ENCODE data around the gene MYRFL. TPM values are rescaled to one million over a fixed set of nuclear protein-coding genes. Genes with fewer than 3 reads are reported as not detected.

The MYRFL gene
- total RNA-seq, 1 donor from 2014 or later, result 0.18 TPM

DNA sequence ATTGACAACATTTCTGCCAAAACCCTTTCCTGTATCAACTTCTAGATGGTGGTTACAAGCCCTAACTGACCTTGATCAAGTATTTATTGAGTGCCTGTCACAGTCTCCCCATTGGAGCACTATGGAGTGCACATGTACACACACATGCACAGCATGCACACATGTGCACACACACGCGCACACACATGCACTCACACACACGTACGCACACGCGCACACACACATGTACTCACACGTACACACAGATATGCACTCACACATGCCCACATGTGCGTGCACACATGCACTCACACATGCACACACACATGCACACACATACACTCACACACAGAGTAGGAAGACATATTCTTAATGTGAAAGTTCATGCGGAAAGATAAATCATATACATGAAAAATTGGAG lies 43.7 kb downstream of the MYRFL start:
- TF ChIP-seq, protein P1, sequence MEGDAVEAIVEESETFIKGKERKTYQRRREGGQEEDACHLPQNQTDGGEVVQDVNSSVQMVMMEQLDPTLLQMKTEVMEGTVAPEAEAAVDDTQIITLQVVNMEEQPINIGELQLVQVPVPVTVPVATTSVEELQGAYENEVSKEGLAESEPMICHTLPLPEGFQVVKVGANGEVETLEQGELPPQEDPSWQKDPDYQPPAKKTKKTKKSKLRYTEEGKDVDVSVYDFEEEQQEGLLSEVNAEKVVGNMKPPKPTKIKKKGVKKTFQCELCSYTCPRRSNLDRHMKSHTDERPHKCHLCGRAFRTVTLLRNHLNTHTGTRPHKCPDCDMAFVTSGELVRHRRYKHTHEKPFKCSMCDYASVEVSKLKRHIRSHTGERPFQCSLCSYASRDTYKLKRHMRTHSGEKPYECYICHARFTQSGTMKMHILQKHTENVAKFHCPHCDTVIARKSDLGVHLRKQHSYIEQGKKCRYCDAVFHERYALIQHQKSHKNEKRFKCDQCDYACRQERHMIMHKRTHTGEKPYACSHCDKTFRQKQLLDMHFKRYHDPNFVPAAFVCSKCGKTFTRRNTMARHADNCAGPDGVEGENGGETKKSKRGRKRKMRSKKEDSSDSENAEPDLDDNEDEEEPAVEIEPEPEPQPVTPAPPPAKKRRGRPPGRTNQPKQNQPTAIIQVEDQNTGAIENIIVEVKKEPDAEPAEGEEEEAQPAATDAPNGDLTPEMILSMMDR (IDR thresholded peaks at IDR 0.05; ENCODE audit: unreplicated experiment), result no peak
- no peak overlapping the region for H3K4me3 Mint-ChIP-seq
- DNase-seq (ENCODE audit: low spot score in 2 of 2, unreplicated experiment in 2 of 2), result no peak
- H3K9me3 Mint-ChIP-seq, result peaks cover 3% of the 10 kb centered on the region
- H3K27ac Mint-ChIP-seq, result no peak overlapping the region
- no peaks in the 10 kb centered on the region for H3K36me3 Mint-ChIP-seq
- H3K4me1 Mint-ChIP-seq, result peaks cover 3% of the 10 kb centered on the region
- H3K27me3 Mint-ChIP-seq (ENCODE audit: low read depth), result no peaks in the 10 kb centered on the region

DNA sequence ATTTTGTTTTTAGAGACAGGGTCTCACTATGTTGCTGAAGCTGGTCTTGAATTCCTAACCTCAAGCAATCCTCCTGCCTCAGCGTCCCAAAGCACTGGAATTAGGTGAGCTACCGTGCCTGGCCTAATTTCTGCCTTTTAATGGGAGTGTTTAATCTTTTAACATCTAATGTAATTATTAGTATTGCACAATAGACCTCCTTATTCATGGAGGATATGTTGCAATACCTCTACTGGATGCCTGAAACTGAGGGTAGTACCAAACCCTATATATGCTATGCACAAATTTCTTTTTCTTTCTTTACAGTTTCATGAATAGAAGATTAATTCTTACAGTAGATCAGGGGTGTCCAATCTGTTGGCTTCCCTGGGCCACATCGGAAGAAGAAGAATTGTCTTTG lies 47.8 kb downstream of the MYRFL start:
- DNase-seq (ENCODE audit: low spot score in 2 of 2, unreplicated experiment in 2 of 2), result no peak
- H3K27ac Mint-ChIP-seq, result no peak overlapping the region
- TF ChIP-seq, protein P1 (IDR thresholded peaks at IDR 0.05; ENCODE audit: unreplicated experiment), result no peak
- H3K36me3 Mint-ChIP-seq, result no peaks in the 10 kb centered on the region
- H3K9me3 Mint-ChIP-seq, result no peaks in the 10 kb centered on the region
- no peaks in the 10 kb centered on the region for H3K27me3 Mint-ChIP-seq (ENCODE audit: low read depth)
- peaks cover 1% of the 10 kb centered on the region for H3K4me1 Mint-ChIP-seq
- no peak overlapping the region for H3K4me3 Mint-ChIP-seq

DNA sequence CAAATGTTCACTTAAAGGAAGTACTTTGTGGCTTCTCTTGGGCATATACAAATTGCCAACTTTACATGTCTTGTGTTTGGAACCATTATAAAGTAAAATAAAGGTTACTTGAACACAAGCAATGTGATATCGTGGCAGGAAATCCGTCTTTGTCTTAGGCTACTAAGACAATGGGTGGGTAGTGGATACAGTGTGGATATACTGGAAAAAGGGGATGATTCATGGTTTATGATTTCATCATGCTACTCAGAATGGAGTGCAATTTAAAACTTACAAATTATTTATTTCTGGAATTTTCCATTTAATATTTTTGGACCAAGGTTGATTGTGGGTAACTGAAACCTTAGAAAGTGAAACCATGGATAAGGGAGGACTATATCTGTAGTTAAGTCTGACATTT lies 48.4 kb downstream of the MYRFL start:
- Mint-ChIP-seq H3K27me3 (ENCODE audit: low read depth) (no peaks in the 10 kb centered on the region), H3K27ac (no peak overlapping the region), H3K36me3 (no peaks in the 10 kb centered on the region), H3K4me3 (no peak overlapping the region), H3K4me1 (peaks cover 1% of the 10 kb centered on the region), H3K9me3 (no peaks in the 10 kb centered on the region)
- TF ChIP-seq, protein P1 (IDR thresholded peaks at IDR 0.05; ENCODE audit: unreplicated experiment), result no peak
- DNase-seq (ENCODE audit: low spot score in 2 of 2, unreplicated experiment in 2 of 2), result no peak

DNA sequence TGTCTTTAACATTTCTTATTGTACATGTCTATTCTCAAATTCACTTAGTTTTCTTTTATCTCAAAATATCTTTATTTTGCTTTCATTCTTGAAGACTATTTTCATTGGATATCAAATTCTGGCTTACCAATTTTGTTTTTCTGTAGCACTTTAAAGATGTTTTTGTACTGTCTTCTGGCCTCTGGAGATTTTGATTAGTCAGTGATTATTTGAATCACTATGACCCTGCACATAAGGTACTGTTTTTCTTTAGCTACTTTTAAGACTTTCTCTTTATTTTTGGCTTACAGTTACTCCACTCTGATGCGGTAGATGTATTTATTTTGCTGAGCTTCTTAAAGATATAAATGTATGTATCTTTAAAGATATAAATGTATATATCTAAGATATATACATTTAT lies 49.6 kb downstream of the MYRFL start:
- H3K9me3 Mint-ChIP-seq, result no peaks in the 10 kb centered on the region
- no peak overlapping the region for H3K27ac Mint-ChIP-seq
- TF ChIP-seq, protein P1 (IDR thresholded peaks at IDR 0.05; ENCODE audit: unreplicated experiment), result no peak
- H3K27me3 Mint-ChIP-seq (ENCODE audit: low read depth), result peaks cover 6% of the 10 kb centered on the region
- DNase-seq (ENCODE audit: low spot score in 2 of 2, unreplicated experiment in 2 of 2), result no peak
- peaks cover 8% of the 10 kb centered on the region for H3K4me1 Mint-ChIP-seq
- no peak overlapping the region for H3K4me3 Mint-ChIP-seq
- no peaks in the 10 kb centered on the region for H3K36me3 Mint-ChIP-seq

DNA sequence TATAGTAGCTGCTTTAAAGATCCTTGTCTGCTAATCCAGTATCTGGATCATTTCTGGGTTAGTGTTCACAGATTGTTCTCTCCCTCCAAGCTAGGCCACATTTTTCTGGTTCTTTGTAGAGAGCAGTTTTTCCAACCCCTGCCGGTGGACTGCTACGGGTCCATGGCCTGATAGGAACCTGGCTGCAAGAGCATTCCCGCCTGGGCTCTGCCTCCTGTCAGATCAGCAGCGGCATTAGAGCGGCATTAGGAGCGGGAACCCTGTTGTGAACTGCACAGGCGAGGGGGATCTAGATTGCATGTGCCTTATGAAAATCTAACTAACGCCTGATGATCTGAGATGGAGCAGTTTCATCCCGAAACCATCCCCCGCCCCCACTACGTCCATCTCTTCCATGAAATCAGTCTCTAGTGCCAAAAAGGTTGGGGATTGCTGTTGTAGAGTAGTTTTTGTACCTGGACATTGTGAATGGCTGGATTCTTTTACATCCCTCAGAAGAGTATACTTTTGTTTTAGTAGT lies 50.4 kb downstream of the MYRFL start:
- Mint-ChIP-seq H3K9me3 (no peaks in the 10 kb centered on the region), H3K4me3 (no peak overlapping the region), H3K27ac (no peak overlapping the region), H3K36me3 (no peaks in the 10 kb centered on the region), H3K27me3 (ENCODE audit: low read depth) (peaks cover 6% of the 10 kb centered on the region), H3K4me1 (peaks cover 11% of the 10 kb centered on the region)
- no peak for DNase-seq (ENCODE audit: low spot score in 2 of 2, unreplicated experiment in 2 of 2)
- TF ChIP-seq, protein P1 (IDR thresholded peaks at IDR 0.05; ENCODE audit: unreplicated experiment), result no peak

Measured in mesothelial cell of epicardium (in vitro differentiated cells).